Stimulated activated CD4-positive, alpha-beta T cell treated with anti-CD3 and anti-CD28 coated beads, TNF-alpha, amount 100 ng/mL, for 1 hour (primary cell): ENCODE data around the gene TMEM63A.

Source experiments
- DNase-seq, 3 donors: peaks; one replicate each; pipeline ENCODE4 v3.0.0-alpha.2; 2020; ENCODE audit warnings: low read depth in 3 of 3, low spot score in 1 of 3

The TMEM63A gene

DNA sequence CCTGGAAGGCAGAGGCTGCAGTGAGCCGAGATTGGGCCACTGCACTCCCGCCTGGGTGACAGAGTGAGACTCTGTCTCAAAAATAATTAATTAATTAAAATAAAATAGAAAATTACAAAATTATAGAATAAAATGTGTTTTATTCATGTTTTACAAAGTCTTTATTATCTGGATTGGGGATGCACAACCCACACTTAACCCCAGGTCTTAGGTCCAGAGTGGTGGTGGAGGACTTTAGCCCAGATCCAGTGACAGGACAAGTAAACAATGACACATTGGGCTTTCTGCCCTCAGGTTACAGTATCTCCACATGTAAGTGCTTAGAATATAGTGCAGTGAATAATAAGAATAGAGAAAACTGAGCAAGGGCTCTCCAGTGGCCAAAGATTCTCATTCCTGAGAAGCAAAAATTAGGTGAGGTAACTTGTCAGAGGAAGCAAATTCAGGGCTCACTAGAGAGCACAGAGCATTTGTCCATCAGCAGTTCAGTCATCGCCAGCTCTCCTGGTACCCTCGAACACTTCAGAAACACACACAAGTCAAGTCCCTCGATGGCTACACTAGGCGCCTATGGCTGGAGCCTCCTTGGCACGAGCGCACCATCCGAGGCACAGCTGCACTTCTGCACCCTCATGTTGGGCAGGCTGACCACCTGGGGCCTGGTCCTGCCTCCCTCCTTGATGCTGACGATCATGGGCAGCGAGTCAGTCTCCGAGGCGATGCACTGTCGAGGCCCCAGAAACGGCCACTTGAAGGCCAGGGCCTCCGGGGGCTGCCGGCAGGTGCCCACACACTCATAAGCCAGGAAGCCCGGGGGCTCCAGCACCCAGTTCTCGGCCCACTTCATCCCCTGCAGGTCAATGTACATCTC is 4.2 kb upstream of the TMEM63A start:
- no peak for DNase-seq

DNA sequence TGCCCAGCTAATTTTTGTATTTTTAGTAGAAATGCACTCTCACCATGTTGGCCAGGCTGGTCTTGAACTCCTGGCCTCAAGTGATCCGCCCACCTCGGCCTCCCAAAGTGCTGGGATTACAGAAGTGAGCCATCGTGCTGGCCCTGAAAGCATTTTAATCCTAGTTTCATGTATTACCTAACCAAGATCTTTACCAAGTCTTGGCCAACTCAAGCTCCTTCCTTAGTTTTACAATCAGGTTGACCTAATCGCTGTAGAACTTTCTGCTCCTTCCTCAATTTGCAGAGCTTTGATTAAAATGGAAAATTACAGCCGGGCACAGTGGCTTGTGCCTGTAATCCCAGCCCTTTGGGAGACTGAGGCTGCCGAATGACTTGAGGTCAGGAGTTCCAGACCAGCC is 3.2 kb upstream of the TMEM63A start:
- no peak for DNase-seq

DNA sequence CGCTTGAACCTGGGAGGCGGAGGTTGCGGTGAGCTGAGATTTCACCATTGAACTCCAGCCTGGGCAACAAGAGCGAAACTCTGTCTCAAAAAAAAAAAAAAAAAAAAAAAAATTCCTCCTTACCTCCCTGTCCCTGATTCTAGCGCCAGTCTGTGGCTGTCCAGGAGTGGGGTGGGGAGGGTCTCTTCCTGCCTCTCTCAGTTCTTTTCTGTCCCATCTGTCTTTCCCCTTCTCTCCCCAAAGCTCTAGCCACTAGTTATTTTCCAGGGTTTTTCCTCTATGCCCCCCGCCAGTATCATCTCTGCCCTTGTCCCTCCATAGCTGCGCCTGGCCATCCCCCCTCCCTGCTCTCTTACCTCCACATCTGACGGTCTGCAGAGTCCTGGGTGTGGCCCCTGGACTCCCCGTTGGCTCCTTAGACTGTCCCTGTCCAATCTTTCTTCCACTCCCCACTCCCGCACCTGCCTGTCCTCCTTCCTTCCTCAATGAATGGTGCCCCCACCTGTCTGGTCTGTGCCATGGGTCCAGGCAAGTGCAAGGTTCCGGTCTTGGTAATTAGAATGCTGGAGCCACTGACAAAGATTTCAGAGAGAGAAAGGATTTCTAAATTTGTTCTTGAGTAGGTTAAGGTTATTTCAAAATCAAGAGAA is 1.6 kb upstream of the TMEM63A start:
- DNase-seq: no peak

DNA sequence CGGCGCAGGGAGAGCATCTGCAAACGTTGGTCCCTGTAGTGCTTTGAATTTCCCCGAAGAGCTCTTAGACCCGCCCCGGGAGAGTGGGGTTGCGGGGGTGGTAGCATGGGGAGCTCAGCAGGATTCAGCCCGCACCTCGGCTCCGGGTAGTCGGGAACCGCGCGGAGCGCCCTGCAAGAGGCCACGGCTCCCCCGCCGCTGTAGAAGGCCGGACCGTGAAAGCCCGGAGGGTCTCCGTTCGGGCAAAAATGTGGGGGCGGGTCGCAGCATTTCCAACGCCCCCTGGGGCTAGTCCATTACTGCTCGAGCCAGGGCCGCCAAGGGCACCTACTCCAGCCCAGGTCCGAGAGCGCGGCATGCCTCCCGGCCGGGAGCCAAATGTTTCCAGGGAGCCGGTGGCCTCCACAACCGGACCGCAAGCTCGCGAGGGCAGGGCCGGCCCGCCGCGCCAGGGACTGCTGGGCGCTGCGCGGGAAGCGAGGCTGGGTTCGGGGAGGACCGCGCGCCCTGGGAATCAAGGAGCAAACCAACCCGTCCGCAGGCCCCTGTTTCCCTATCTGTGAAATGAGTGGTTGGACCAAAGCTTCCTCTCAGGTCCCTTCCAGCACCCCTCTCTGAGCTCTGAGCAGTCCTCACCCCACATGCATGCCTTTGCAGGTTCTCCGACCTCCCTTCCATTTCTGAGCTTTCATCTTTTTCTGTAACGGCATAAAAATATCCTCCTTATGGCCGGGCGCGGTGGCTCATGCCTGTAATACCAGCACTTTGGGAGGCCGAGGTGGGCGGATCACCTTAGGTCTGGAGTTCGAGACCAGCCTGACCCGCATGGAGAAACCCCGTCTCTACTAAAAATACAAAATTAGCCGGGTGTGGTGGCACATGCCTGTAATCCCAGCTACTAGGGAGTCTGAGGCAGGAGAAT is 775 bp upstream of the TMEM63A start:
- DNase-seq: peak in 1 of 3 donors; percentile 25

DNA sequence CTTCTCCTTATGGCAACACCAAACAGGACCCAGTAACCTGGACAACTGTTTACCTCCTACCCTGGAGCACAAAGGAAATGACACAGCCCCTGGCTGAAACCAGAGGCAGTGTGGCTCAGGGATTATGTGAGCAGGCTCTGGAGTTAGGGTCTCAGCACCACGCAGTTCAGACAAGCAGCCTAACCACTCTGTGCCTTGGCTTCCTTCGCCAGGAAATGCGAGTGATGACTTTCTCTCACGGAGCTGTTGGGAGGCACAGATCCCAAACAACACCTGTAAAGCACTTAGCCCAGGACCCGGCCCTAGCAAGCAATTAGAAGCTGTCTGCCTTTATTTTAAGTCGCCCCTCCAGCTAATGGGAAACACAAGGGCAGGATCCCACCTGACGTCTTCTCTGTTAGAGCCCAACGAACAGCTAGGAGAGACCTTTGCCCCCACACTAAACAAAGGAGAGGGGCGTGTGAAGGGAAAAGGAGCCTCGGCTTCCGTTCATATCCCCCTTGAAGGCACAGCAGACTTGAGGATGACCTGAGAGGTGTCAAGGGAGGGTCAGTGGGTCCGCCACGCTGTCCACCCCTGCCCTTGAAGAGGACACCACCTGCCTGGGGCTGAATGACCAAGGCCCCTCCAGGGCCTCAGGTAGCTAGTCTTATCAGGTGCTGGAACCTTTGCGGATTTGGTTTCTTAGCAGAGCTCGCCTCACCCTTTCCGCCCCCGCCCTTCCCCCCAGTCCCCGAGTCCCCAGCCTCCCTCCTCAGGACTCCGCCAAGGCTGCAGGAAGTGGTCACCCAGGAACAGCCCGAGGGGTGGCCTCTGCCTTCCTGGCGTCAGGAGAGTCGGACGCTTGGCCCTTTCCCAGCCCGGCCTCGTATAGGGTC is 860 bp downstream of the TMEM63A start:
- no peak for DNase-seq

DNA sequence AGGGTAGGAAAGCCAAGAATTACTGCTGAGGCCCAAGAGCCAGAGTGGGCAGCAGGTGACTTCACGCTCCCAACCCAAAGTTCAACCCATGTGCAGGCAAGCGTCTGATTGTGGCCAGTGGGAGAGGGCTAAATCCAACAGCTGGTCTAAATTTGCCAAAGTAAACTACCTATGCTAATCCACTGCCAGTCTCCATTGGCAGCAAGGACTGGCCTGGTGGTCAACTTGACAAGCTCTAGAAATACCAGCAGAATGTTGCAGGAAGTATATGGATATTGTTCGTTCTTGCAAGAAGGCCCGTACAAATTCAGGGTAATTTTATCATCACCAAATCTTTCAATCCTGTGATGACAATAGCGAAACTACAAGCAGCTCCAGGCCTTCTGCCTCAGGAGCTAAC is 1.5 kb downstream of the TMEM63A start:
- DNase-seq: no peak

DNA sequence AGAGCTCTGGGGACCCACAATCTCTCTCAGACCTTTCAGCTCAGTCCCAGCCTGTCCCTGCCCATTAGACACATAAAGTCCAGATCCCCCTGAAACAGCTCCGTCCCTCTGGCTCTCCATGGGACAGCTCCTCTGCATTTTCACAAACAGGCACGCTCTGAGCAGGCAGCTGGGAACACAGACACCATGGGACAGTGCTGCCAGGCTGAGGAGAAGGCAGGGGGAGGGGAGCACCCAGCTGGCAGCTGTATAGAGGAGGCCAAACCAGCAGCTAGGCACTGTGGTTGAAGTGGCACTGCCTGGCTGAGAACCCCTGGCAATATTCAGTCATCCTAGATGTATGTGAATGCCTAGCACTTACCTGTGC is 2.0 kb downstream of the TMEM63A start:
- DNase-seq: no peak

DNA sequence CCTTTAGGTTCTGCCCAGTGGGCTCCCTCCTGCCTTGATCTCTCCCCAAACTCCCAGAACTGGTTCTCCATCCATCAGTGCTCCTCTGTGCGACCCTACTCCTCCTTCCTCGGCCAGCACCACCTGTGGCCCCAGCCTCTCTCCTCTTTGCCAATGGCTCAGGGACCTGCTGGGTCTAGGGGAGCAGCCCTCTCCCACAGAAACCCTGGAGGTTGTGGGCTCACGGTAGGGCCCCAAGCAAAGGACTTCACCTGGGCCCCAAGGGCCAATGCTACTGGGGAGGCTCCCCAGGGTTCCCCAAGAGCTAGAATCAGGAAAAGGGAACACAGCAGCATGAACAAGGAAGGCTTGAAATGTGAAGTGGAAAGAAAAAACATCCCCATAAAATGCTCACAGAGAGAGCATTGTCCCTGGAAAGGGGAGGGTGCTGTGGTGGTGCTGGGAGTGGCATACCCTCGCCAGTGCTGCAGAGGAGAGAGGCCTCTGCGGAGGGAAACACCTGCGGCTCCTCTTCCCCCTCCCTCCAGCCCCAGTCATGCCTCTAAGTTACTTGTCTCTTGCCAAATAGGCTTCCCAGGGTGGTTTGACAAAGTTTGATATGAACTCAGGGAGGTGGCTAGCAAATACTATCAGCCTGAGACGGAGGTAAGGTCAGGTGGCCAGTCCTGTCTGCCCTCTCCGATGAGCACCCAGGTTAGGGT is 2.5 kb downstream of the TMEM63A start:
- peak in 1 of 3 donors; percentile 20 for DNase-seq

DNA sequence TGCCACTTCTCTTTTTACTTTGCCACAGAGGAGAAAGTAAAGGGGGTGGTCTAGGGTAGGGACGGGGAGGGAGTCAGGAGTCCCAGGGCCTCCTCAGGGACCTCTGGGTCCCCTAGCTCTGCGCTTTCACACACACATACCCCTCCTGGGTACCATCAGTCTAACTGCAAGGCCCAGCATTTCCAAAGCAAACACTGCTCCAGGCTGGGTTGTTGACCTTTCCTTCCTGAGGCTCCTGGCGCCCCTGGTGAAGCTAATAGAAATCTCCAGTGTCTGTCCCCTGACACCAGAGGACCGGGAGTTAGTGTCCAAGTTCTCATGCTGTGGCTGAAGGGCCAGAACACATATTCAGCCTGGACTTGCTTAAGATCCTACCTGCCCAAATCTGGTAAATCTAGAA is 3.9 kb downstream of the TMEM63A start:
- DNase-seq: no peak

DNA sequence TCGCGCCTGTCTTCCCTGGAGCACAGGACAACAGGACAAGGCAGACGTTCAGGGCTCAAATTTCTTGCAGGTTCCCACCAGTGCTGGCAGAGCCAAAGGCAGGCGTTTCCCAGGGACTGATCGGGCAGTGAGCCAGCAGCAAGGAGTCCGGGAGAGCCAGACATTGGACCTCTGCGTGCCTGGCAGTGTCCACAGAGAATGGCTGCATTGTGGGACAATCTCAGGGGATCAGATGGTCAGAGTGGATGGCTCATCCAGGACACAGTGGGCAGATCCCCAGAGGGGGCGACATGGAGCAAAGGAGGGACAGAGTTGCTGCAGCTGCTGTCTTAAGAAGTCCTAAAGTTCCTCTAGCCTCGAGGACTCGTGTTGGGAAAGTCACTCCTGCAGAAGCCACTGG is 4.6 kb downstream of the TMEM63A start:
- DNase-seq: no peak

DNA sequence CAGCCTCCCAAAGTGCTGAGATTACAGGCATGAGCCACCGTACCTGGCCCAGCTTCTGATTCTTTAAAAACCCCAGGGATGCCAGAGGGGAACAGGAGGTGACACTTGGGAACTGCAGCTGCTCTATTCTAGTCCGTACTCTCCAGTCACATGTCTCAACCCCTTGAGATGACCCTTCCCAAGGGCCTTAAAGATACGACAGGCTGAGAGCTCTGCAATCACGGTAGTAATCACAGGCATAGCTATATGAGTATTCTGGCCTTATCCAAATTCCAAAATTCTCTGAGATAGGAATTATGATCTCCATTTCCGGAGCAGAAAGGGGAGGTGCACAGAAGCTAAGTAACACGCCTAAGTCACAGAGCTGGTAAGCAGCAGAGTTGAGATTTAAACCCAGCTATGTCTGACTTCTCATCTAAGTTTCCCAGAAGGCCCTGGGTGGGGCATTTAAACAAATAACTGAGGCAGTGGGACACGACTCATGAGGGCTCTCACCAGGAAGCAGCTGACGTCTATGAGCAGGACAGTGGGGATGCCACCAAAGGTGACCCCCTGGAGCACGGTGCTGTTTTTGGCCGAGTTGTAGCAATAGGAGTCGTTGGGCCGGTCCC is 5.2 kb downstream of the TMEM63A start:
- no peak for DNase-seq

DNA sequence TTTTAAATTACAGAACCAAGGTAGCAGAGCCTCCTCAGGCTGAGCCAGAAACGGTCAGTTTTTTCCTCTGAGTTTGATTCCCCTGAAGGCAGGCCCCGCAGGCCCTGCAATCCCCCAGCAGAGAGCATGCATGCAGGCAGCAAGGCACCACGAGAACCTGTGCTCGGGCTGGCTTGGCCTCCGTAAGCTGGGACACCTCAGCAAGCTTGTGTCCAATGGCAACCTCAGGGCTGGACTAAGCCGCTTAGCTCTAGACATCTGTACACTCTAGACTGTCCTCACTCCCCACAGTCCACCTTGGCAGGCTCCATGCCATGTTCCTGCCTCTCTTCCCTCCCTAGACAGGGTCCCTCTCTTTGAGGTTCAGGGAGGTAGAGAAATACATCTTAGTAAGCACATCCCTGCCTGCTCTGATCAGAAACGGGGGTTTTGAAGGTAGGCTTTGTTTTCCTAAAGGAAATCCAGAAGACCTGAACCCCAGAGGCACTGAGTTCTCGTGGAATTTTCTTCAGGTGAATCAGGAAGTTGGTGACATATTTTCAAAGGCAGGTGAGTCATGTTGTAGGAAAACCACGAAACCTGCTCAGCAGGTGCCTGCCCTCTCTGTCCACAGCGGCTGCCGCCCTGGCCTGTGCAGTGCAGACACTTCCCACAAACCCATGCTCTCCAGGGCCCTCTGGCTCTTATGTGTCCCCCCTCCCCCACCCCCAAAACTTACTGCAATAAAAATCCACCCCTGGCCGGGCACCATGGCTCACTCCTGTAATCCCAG is 7.0 kb downstream of the TMEM63A start:
- no peak for DNase-seq

DNA sequence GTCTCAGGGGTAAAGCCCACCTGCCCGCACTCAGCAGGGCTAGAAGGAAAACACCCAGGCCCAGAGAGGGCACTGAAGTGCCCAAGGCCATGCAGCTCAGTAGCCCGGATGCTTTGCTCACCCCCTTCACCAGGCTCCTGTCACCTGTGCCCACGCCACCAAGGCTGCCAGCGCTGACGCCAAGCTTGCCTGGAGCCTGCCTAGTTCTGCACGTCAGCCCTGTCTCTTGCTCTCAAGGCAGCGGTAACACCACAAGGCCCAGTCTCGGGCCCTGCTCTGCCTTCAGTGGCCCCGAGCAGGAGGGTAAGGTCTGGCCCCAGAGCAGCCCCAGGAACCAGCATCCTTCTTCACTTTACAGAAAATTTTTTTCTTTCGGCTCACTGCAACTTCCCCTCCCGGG is 7.7 kb downstream of the TMEM63A start:
- no peak for DNase-seq

DNA sequence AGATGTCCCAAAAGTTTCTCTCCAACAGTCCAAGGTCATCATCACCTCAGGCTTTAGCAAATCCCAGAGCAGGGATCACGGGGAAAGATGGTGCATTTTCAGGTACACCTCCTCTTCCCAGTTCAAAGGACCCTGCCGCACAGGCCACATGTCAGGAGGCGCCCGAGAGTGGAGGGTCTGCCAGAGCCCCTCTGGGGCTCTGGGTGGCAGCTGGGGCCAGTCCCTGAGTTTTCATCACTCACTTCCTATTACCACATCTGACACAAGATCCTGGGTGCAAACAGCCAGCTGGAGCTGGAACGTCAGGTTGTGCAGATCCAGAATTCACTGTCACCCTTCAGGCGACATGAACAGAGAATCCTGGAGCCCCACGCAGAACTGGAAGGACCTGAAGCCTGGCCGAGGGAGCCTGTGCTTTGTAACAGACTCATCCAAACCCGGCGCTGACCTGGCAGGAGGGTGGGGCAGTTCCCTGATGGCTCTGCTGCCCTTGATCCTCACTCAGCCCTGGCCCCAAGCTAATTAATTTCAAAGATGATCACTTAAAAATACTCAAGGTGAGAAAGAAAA is 8.8 kb downstream of the TMEM63A start:
- no peak for DNase-seq

DNA sequence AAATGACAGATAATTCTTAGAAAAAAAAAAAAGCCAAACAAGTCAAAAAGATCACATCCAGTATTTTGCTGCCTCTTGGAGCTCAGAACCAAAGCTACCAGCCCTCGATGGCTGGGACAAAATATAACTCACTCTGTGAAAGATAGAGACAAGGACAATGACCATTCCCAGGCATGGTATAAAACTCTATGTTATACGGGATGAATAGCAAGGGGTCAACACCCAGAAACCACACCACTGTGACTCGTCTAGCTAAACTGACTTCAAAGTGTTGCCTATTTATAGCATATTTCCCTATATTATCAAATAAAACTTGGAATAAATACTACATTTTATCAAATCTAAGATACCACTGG is 10.1 kb downstream of the TMEM63A start:
- no peak for DNase-seq

DNA sequence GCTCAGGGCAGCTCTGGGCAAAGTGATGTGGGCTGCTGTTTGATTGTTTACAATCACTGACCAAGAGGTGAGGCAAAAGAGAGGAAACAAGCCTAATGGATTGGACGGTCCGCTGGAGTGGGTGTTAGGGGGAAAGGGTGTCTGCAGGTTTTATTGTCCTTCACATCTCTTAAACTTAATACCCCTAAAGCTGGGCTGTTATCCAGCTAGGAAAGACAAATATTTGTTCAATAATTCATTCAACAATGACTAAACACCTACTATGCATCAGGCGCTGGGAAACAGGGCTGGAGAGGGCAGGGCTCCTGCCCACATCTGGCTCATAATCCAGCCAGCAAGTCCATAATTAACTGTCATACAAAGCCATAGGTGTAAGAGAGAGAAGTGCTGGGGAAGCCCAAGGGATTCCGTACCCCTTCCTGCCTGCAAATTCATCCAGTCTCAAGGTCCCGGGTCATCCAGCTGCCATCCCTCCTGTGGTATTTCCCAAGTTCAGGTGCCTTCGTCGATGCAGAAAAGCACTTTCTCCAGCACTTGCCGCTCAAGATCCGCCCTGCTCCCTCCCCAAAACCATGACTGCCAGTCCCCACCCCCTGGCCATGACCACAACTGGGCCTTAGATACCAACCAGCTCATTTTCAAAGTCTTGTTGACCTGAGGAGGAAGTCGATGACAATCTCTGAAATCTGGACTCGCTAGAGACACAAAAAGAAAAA is 10.7 kb downstream of the TMEM63A start:
- DNase-seq: no peak

DNA sequence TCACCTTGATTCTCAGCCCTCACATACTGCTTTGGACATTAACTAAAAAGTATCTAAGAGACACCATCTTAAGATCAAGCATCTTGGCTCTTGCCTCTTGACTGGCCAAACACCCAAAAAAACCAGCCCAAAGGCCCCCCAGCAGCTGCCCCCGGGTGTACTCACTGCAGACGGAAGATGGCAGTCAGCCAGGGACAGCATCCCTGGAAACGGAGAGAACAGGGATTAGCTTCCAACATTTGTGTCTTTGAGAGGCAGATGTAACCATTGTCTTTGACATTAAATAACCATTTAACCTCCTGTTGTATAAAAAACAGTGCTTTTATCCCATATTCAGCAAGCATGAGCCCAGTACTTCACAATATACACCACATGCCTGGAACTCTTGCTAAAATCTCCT is 11.3 kb downstream of the TMEM63A start:
- DNase-seq: no peak
